Retina (tissue), 1 donor: ENCODE results near the gene PSMA6.
"Not testable (repeated sequence)": the region's sequence is repeated elsewhere in the genome, so short reads cannot be mapped to it uniquely, and the experiment has no call there.

Source experiments
- DNase-seq: peaks from one replicate; pipeline ENCODE4 v3.0.0-alpha.2; 2016

The PSMA6 gene

GRCh38 chr14:35292051-35292769, at the start of gene PSMA6:
PSMA6 (plus strand) TSS chr14:35292382; CDS start chr14:35292477, 95 bp downstream.
- peak; percentile 98 for DNase-seq

- DNase-seq = peak; percentile 20
Observed at GRCh38 chr14:35242599-35243311, 49.4 kb upstream of the PSMA6 start.

DNA sequence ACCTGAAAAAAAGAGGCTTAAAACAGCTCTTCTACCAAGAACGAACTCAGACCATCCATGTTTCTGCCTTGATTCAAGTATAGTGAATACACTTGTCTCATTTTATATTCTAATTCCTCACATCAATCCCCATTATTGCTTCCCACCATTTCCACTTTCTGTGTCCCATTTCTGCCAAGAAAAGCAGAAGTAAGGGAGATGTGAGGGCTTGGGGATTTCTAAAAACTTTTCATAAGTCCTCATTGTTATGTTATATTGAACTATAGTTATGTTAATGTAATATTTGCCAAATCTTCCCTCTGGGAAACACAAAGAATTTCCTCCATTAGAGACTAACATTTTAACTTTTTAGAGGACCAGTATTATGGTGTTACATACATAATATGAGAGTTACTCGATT, 48.2 kb upstream of the PSMA6 start:
- DNase-seq = no peak

- DNase-seq = no peak
Observed at GRCh38 chr14:35244542-35244941, 47.6 kb upstream of the PSMA6 start.

DNA sequence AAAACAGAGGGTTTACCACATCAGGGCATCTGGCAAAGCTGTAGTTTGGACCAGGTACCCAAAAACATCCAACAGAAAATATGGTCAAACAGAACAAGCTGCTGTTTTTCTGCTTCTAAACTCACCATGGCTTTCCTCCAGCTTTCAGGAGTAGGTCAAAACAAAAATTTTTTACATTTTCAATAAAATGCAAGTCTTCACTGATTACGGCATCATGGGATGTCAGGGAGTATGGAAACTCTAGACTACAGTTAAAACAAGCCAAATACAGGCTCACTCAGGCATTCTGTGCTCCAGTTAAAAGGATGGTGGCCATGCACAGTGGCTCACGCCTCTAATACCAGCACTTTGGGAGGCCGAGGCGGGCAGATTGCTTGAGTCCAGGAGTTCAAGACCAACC, 47.1 kb upstream of the PSMA6 start:
- DNase-seq = no peak

DNA sequence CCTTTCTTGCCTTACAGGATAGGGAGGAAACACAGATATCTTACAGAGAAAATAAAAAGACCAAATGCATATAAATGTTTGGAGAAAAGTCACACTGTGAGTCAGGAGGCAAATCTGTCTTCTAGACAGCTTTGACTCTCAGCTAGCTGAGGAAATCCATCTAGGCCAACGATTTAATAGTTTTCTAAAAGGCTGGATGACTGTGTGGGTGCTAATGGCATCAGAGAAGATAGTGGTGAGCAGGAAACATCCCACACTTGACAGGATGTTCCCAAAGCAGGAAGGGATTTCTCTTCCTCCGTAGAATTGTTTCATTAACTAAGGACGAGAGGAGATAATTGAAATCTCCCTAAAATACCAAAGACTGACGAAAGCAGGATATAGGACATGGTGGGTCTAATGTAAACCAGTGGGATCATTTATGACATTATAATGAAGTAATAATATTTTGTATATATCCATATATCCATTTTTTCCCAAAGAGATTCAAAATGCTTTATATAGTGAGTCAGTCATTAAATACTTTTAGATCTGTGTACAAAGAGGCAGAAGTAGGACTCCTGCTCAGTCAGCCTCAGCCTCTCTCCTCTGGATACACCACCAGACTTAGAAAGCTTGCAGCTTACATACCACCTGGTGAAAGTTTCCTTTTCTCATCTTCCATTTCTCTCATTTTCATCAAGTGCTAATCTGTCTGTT, 44.3 kb upstream of the PSMA6 start:
- no peak for DNase-seq

DNA sequence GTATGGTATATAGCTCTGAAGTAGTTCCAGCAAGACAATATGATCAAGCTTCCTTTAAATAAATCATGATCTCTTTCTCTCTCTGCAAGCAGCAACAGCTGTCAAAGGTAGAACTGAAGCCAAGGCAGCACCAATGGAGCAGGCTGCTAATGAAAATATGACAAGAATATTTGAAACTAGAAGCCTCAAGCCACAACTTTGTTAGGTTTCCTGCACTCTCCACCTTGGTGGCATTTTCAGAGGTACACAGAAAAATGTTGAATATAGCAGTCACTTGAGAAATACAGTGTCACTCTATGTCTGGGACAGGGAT, 43.8 kb upstream of the PSMA6 start:
- no peak for DNase-seq

DNA sequence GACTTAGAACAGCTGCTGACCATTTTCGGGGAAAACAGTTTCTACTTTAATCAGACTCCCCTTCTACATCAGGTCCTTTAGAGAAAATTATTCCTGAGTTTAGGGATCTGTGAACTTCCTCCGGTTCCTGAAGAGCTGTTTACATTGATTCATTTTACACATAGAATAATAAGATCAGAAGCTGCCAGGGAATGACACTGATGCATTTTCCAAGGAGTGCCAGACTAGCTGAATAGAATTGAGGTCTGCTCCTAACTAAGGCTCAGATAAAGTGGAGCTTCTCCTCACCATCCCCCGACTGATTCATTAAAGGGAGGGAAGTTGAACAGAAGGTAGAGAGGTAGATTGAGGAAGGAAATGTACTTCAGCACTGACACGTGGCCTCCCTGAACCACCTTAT, 41.9 kb upstream of the PSMA6 start:
- no peak for DNase-seq

DNA sequence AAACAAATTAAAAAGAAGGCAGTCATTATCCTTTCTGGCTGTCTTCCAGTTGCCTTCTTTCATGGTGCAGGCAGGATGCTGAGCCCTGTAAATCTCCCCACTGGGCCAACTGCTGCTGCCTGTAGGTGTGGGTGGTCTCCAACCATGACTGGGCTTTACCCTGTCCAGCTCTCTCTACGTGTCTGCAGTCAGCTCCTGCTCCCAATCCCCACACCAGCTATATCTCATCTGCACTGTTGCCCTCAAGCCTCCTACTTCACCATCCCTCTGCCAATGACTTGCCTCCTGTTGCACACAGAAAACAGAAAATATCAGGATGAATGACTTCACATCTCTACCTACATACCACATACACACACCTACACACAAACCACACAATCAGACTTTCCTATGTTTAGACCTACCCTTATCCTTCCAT, 39.7 kb upstream of the PSMA6 start:
- no peak for DNase-seq

DNA sequence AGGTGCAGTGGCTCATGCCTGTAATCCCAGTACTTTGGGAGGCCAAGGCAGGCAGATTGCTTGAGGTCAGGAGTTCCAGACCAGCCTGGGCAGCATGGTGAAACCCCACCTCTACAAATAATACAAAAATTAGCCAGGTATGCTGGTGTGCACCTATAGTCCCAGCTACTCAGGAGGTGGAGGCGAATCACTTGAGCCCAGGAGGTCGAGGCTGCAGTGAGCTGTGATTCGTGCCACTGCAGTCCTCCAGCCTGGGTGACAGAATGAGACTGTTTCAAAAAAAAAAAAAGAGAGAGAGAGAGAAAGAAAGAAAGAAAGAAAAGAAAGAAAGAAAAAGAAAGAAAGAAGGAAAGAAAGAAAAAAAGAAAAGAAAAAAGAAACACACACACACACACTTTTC, 39.1 kb upstream of the PSMA6 start:
- not testable (repeated sequence) for DNase-seq

DNA sequence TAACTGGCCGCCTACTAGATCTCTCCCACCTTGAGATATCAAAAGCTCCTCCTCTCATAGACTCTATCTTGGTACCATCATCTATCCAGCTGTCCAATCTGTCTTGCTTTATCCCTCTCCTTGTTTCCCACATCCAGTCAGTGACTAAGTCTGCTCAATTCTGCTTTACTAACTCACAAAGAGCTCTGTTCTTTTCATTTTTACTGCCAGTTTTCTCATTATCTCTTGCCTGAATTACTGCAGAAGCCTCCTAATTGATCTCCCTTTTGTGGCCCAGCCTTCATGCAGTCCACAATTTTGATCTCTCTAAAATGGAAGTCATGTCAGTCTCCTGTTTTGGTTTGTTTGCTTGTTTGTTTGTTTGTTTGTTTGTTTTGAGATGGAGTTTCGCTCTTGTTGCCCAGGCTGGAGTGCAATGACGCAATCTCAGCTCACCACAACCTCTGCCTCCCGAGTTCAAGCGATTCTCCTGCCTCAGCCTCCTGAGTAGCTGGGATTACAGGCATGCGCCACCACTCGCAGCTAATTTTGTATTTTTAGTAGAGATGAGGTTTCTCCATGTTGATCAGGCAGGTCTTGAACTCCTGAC, 38.1 kb upstream of the PSMA6 start:
- DNase-seq = not testable (repeated sequence)

DNA sequence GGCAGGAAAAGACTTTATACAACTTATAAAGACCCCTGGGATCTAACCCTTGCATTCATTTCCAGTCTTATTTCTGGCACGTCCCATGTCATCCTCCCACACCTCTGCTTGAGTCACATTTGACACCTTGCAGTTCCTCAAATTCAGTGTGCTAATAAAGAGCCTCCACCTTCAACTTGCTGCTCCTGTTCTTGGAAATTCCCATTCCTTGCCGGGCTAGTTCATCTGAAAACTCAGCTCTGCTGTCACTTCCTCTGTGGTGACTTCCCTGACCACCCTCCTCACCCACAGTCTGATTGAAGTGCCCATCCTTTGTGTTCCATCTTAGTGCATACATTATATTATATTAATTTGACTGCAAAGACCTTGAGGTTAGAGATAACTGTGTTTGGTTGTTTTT, 37.4 kb upstream of the PSMA6 start:
- DNase-seq = no peak

DNA sequence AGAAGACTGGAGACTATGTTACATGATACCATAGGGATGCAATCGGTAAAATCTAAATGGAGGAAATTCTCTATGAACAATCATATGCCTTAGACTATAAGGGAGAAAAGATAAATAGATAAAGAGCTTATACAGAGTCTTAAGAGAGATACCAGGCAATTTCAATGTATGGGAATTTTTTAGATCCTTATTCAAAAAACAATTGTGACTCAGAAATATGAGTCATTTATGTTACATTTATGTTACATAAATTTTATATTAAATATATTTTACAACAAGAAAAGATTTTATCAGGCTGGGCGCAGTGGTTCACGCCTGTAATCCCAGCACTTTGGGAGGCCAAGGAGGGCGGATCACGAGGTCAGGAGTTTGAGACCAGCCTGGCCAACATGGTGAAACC, 36.5 kb upstream of the PSMA6 start:
- no peak for DNase-seq

DNA sequence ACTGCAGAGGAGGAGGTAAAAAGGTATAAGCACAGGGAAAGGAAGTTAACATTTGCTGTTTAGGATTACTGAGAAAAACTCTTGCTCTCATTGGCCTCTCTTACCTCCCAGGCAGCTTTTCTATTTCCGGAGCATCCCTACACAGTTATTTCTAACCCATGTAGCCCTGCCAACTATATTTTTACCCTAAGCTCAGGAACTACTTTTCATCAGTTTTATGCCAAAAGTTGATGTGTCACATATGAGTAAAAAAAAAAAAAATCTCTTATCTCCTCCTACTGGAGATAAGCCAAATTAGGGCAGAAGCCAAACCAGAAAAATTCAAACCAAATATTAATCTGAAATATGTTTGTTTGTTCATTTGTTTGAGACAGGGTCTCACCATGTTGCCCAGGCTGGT, 34.4 kb upstream of the PSMA6 start:
- no peak for DNase-seq

DNA sequence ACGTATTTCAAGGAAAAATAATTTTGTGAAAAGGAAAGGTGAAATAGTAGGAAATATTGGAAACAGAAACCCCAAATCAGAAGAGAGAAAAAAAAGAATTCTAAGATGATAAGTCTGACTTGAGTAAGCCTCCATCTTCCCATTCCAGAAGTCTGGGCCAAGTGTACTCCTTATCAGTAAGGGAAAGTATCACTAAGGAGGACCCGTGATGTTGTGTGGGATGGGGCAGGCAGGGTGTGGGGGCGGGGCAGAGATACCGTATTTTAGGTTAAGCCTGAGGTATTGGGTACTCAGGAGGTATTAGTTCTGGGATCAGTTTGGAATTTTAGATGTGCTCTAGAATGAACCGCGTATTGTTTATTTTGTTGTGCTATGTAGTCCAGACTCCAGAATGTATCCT, 33.8 kb upstream of the PSMA6 start:
- no peak for DNase-seq

DNA sequence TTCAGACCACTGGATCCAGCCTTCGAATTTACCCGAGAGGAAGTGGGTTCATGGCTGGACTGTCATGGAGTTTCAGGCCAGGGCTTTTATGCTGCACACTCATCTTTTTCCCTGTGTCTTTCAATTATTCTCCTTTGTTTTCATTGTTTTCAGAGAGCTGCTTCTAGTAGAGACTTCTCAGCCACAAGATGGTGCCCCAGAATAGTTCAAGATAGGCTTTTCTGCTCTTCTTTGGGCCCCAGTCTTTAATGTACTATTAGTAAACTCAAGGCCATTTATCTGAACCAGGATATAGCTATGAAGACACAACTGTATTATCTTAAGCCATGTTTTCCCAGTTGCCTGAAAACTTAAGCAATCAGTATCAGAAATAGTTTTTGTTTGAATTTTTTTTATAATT, 30.4 kb upstream of the PSMA6 start:
- no peak for DNase-seq

DNA sequence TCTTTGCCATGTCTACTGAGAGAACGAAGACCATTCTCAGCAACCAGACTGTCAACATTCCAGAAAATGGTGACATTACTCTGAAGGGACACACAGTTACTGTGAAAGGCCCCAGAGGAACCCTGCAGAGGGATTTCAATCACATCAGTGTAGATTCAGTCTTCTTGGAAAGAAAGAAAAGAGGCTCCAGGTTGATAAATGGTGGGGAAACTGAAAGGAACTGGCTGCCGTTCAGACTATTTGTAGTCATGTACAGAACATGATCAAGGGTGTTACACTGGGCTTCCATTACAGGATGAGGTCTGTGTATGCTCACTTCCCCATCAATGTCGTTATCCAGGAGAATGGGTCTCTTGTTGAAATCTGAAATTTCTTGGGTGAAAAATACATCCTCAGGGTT, 29.7 kb upstream of the PSMA6 start:
- no peak for DNase-seq

GRCh38 chr14:35268946-35269345, 23.2 kb upstream of the PSMA6 start:
- no peak for DNase-seq

DNA sequence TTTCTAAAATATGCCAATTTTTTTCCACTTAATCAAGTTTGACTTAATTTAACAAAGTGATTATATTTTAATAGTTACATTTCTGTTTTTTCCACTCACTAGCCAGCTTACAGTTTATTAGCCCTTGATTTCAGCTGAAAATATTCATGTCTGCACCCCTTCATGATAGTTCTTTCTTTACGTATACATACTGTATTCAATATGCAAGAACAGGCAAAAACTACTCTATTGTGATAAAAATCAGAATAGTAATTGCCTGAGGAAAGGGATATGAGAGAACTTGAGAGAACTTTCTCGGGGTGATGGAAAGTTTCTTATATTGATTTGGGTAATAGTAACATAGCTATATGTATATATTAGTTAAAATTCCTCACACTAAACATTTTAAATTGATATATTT, 17.4 kb upstream of the PSMA6 start:
- no peak for DNase-seq

DNA sequence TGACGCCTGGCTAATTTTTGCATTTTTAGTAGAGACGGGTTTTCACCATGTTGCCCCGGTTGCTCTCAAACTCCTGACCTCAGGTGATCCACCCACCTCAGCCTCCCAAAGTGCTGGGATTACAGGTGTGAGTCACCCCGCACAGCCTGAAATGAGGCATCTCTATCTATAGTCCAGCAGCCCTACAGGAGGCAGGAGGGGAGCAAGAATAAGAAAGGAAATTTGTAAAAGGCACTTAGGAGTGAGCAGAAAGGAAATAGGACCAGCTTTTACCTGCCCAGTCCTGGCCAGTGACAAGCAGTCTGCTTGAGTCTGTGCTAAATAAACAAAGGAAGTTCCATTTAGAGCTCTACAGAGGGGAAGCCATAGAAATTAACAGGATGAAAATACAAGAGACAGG, 15.0 kb upstream of the PSMA6 start:
- no peak for DNase-seq

- no peak for DNase-seq
Observed at GRCh38 chr14:35279369-35279768, 12.8 kb upstream of the PSMA6 start.

DNA sequence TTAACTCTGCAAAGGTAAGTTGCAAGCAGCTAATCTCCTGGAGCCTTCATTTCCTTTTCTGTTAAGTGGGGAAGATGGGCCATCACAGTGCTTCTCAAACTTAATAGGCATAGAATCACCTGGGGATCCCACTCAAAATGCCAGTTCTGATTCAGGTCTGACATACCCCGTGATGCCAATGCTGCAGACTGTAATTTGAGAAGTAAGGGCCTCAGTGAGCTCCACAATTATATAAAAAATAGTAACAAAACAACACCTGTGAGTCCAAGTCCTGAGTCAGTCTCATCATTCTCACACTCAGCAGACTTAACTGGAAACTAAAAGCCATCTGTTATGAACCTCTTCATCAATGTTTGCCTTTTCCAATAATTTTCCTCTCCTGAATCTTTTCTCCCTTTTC, 10.8 kb upstream of the PSMA6 start:
- no peak for DNase-seq

DNA sequence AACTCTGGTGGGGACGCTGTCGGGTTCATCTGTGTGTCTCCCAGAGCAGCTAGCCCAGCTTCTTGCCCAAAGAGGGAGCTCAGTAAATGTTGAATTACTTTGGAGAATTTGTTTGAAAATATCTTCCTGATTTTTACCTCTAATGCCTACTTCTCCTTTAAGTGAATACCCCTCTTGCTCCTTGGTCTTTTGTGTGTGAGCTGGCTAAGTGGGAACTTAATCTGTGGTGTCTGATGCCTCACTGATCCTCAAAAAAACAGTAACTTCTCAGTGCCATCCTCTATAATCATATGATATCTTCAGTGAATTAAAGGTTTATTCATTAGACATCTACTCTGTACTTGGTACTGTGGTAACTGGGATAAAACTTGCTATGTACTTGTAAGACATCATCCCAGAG, 7.7 kb upstream of the PSMA6 start:
- DNase-seq = no peak
